Thyroid gland (tissue), 4 donors: Measurements from ENCODE around the gene TCL1A. TPM values are rescaled to one million over a fixed set of nuclear protein-coding genes. Genes with fewer than 3 reads are reported as not detected.
"Not testable (repeated sequence)": the region's sequence is repeated elsewhere in the genome, so short reads cannot be mapped to it uniquely, and the experiment has no call there.

Experiments
- DNase-seq, 2 donors: peaks; one replicate each; pipeline ENCODE4 v3.0.0-alpha.2; 2019
- H3K27ac ChIP-seq, 3 donors: fragments of 200-600 bp; sonication (generic); 1 replicate in 2 of 3; 2 replicates in 1 of 3; pipeline ENCODE4 v1.5.1; 2016 to 2019; ENCODE audit warnings: mild to moderate bottlenecking in 1 of 3, moderate library complexity in 1 of 3
- H3K27me3 ChIP-seq: fragments of 200-600 bp; sonication (generic); one replicate; pipeline ENCODE4 v1.5.1; 2019
- H3K36me3 ChIP-seq, 2 donors: fragments of 200-600 bp; sonication (generic); one replicate each; pipeline ENCODE4 v1.5.1; 2016 to 2019
- H3K4me1 ChIP-seq, 2 donors: fragments of 200-600 bp; sonication (generic); one replicate each; pipeline ENCODE4 v1.5.1; 2017 to 2019
- H3K4me3 ChIP-seq, 3 donors: fragments of 200-600 bp; sonication (generic); replicated peaks in 1 of 3; 1 replicate in 2 of 3; 2 replicates in 1 of 3; pipeline ENCODE4 v1.5.1; 2016; ENCODE audit warnings: mild to moderate bottlenecking in 1 of 3
- H3K9me3 ChIP-seq: fragments of 200-600 bp; sonication (generic); one replicate; pipeline ENCODE4 v1.5.1; 2017
- POLR2A ChIP-seq, 2 donors: fragments of 450-650 bp; IDR thresholded peaks; one replicate each; pipeline ENCODE4 v1.6.1; 2017; ENCODE audit warnings: antibody characterized with exemption in 2 of 2, mild to moderate bottlenecking in 2 of 2, moderate library complexity in 1 of 2
- WGBS, 2 donors: methylation state at CpG; one replicate each; pipeline ENCODE4 v1.1.5; 2017; 5-methylcytosine and 5-hydroxymethylcytosine counted together
- intact Hi-C: fragments of 100-400 bp; cut with DNase I; formaldehyde crosslinking; loops from one replicate; pipeline ENCODE4 v1.15.1; 2023
- total RNA-seq, 4 donors: library from RNA; depleted of rRNA; stranded (reverse); fragments of >200 nt; gene quantifications; one replicate each; pipeline ENCODE4 v1.2.3, GENCODE V29; 2016
- TF ChIP-seq, protein P1 (sequence below), 6 experiments: fragments of 200-600 bp in 3 of 6; fragments of 450-650 bp in 3 of 6; sonication (generic) in 3 of 6; IDR thresholded peaks; one replicate each; pipeline ENCODE4 v1.5.1; 2016 to 2019; ENCODE audit warnings: antibody characterized with exemption in 6 of 6, mild to moderate bottlenecking in 2 of 6, inconsistent platforms in 1 of 6, moderate library complexity in 1 of 6

TCL1A gene
- total RNA-seq, 4 donors from 2014 or later: not detected

DNA sequence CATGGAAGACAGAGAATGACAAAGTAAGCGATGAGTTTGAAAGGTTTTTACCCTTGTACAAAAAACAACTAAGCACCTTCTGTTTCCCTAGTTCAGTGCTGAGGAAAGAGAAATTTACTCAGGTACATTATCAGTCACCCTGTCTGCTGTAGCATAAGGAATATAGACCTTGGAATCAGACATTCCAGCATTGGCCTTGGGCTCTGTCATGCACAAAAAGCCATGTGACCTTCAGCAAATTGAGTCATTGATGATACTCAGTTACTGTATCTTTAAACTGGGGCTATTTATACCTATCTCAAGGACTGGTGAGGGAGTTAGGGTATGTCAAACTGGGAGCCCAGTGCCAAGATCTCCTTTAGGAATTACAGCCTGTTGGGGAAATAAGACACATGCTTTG lies 19.3 kb upstream of the TCL1A start:
- 69 to 82% methylated on average over 1 of the region's 1 CpG for WGBS, 2 donors
- Histone ChIP-seq H3K4me3 (no peak overlapping the region), H3K27me3 (no peaks in the 10 kb centered on the region), H3K36me3 (no peaks in the 10 kb centered on the region), H3K27ac (no peak overlapping the region), H3K9me3 (no peaks in the 10 kb centered on the region), H3K4me1 (no peaks in the 10 kb centered on the region)
- DNase-seq: no peak
- TF ChIP-seq POLR2A (IDR thresholded peaks at IDR 0.05): no peak
- TF ChIP-seq, protein P1, sequence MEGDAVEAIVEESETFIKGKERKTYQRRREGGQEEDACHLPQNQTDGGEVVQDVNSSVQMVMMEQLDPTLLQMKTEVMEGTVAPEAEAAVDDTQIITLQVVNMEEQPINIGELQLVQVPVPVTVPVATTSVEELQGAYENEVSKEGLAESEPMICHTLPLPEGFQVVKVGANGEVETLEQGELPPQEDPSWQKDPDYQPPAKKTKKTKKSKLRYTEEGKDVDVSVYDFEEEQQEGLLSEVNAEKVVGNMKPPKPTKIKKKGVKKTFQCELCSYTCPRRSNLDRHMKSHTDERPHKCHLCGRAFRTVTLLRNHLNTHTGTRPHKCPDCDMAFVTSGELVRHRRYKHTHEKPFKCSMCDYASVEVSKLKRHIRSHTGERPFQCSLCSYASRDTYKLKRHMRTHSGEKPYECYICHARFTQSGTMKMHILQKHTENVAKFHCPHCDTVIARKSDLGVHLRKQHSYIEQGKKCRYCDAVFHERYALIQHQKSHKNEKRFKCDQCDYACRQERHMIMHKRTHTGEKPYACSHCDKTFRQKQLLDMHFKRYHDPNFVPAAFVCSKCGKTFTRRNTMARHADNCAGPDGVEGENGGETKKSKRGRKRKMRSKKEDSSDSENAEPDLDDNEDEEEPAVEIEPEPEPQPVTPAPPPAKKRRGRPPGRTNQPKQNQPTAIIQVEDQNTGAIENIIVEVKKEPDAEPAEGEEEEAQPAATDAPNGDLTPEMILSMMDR (IDR thresholded peaks at IDR 0.05): no peak
- intact Hi-C loops: no loop called here

DNA sequence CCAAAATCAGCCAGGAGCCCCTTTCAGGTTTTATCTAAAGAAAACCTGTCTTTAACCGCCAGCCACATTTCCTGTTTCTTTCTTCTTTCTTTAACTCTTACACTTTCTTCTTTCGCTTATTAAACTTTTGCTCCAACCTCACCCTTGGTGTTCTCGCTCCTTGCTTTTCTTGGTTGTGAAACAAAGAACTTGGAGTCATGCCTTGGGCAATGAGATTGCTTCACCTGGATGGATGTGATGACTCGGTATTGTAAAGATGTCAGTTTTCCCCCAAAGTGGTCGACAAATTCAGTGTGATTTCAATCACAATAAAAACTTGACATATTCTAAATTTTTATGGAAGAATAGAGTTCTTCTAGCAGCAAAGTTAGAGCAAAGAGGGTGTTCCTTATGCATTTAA lies 16.2 kb upstream of the TCL1A start:
- Histone ChIP-seq H3K36me3 (no peaks in the 10 kb centered on the region), H3K27ac (no peak overlapping the region), H3K27me3 (no peaks in the 10 kb centered on the region), H3K4me3 (no peak overlapping the region), H3K9me3 (no peaks in the 10 kb centered on the region), H3K4me1 (no peaks in the 10 kb centered on the region)
- WGBS, 2 donors: 87 to 94% methylated on average over 5 of the region's 5 CpGs
- no peak for TF ChIP-seq POLR2A (IDR thresholded peaks at IDR 0.05)
- TF ChIP-seq, protein P1 (IDR thresholded peaks at IDR 0.05): no peak
- intact Hi-C loops: no loop called here
- DNase-seq: no peak

DNA sequence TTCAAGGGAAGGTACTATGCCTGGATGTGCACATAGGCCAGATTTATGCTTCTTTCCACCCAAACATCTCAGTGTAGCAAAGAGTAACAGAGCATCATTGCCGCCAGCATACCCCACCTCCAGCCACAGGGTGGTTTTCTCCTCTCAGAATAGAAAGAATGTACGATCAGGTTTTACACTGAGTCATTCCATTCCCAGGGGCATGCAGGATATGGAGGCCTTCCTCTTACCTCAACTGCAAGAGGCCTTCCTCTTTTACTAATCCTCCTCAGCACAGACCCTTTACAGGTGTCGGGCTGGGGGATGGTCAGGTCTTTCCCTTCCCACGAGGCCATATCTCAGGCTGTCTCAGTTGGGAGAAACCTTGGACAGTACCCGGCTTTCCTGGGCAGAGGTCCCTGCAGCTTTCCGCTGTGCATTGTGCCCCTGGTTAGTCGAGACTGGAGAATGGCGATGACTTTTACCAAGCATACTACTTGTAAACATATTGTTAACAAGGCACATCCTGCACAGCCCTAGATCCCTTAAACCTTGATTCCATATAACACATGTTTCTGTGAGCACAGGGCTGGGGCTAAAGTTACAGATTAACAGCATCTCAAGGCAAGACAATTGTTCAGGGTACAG lies 15.6 kb upstream of the TCL1A start:
- H3K27ac ChIP-seq, H3K4me3 ChIP-seq, H3K4me1 ChIP-seq, H3K9me3 ChIP-seq, H3K27me3 ChIP-seq, H3K36me3 ChIP-seq, DNase-seq, intact Hi-C loops: not testable (repeated sequence)
- 79 to 89% methylated on average over 8 of the region's 8 CpGs for WGBS, 2 donors

DNA sequence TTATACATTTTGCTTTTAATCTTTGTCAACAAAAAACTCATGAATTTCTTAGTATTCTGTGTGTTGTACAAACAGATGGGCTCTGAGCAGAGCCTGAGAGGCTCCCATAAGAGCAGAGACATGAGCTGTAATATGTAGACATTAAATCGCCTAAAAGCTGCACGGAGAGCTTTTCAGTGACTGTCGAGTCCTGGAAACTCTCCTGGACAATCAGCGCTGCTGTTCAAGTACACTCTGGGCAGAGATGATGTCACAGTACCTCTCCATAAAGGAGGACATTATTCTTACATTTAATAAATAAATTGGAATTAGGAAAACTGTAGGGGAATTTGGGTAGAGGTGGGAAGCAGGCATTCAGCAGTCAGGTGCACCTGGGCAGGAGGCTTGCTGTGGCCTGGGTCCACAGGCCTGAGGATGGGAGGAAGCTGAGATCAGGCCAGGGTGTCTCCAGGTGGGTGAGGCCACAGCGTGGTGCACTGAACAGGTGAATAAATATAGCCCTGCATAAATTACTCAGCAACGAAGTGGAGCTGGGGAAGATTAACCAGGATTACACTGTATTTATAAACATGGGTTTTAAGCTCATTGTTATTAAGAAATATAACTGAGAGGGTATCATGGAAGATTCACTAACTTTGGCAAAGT lies 13.3 kb upstream of the TCL1A start:
- 55 to 64% methylated on average over 6 of the region's 6 CpGs for whole genome bisulfite sequencing, 2 donors
- no peak for DNase-seq
- Histone ChIP-seq H3K27me3 (no peaks in the 10 kb centered on the region), H3K36me3 (no peaks in the 10 kb centered on the region), H3K27ac (no peak overlapping the region), H3K4me3 (no peak overlapping the region), H3K9me3 (no peaks in the 10 kb centered on the region), H3K4me1 (no peaks in the 10 kb centered on the region)
- intact Hi-C loops: no loop called here
- no peak for TF ChIP-seq POLR2A (IDR thresholded peaks at IDR 0.05)
- TF ChIP-seq, protein P1 (IDR thresholded peaks at IDR 0.05): no peak

DNA sequence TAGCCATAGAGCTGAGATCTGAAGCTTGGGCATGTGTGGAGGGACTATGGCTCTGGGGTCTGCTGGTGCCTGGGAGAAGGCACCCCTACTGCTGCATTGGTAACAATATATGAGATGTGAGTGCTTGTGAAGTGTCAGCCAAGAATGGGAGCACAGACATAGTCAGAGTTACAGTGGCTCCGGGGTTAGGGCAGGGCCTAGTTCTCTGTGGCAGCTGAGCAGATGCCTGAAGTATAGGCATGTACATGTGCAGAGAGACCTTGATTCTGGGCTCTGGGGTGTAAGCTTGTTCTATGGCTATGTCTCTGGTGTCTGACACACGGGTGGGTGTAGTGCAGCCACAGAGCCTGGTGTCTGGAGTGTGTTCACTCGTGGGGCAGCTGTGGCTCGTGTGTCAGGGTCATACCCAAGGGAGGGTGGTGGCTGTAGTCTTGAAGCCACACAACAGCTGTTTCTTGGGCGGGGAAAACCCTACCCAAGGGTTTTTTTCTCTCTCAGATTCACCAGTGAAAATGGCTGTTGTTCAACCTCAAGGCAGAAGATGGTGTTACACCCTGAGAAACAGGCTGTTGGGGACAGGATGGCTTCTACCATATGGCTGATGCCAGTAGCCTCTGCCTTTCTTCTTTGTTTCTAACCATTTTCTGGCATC lies 11.9 kb upstream of the TCL1A start:
- WGBS, 2 donors: 68 to 87% methylated on average over 5 of the region's 5 CpGs
- H3K27ac ChIP-seq: no peak overlapping the region
- H3K4me3 ChIP-seq: no peak overlapping the region
- no peaks in the 10 kb centered on the region for H3K4me1 ChIP-seq
- TF ChIP-seq, protein P1 (IDR thresholded peaks at IDR 0.05): no peak
- TF ChIP-seq POLR2A (IDR thresholded peaks at IDR 0.05): no peak
- H3K9me3 ChIP-seq: no peaks in the 10 kb centered on the region
- H3K27me3 ChIP-seq: no peaks in the 10 kb centered on the region
- no peak for DNase-seq
- intact Hi-C loops: no loop called here
- H3K36me3 ChIP-seq: no peaks in the 10 kb centered on the region
